B cell (primary cell): ENCODE data around the gene NYAP2. TPM values are rescaled to one million over a fixed set of nuclear protein-coding genes. Genes with fewer than 3 reads are reported as not detected.

ENCODE experiments used
- ATAC-seq: fragments of 200-7000 bp; cut with Tn5 transposase; one replicate; pipeline ENCODE4 v1.10.0; 2021; ENCODE audit warnings: low read depth, mild to moderate bottlenecking, moderate number of reproducible peaks, moderate library complexity
- CTCF ChIA-PET: fragments of 350-600 bp; sonication (Branson Sonifier 250); formaldehyde crosslinking; loops from one replicate; lab custom pipeline; 2021; ENCODE audit warnings: antibody characterized with exemption, inconsistent platforms; lab: Charles Lee
- POLR2A ChIA-PET: fragments of 350-600 bp; sonication (Branson Sonifier 250); formaldehyde crosslinking; loops from one replicate; lab custom pipeline; 2021; ENCODE audit warnings: antibody characterized with exemption; lab: Charles Lee
- DNase-seq: peaks from one replicate; pipeline ENCODE4 v3.0.0; 2013
- H2AFZ ChIP-seq: 2 replicates; pipeline ENCODE4 v1.6.1; 2012; ENCODE audit warnings: mild to moderate bottlenecking, low read depth, low read length; ENCODE audit not compliant: insufficient read depth, poor library complexity, severe bottlenecking
- H3K27ac ChIP-seq, 2 donors: 1 replicate in 1 of 2; 2 replicates in 1 of 2; pipeline ENCODE4 v1.5.1; 2012 to 2013; ENCODE audit warnings: low read length in 2 of 2, mild to moderate bottlenecking in 2 of 2, moderate library complexity in 1 of 2
- H3K27me3 ChIP-seq, 4 experiments: fragments of 200-600 bp in 1 of 4; sonication (generic) in 1 of 4; replicated peaks in 1 of 4; 1 replicate in 2 of 4; 2 replicates in 2 of 4; pipeline versions ENCODE4 v1.6.1 to v1.7.0; 2013 to 2016; ENCODE audit warnings: low read length in 3 of 4, mild to moderate bottlenecking in 2 of 4, mixed read lengths in 1 of 4, moderate library complexity in 1 of 4; ENCODE audit not compliant: insufficient read depth in 4 of 4, control insufficient read depth in 3 of 4; ENCODE audit errors: control extremely low read depth in 1 of 4
- H3K36me3 ChIP-seq, 2 experiments: replicated peaks in 1 of 2; 1 replicate in 1 of 2; 2 replicates in 1 of 2; pipeline versions ENCODE4 v1.6.1 to v1.7.1; 2013; ENCODE audit warnings: low read length in 1 of 2; ENCODE audit not compliant: insufficient read depth in 2 of 2, control insufficient read depth in 1 of 2; ENCODE audit errors: control extremely low read depth in 1 of 2, extremely low read depth in 1 of 2
- H3K4me1 ChIP-seq, 2 donors: fragments of 200-600 bp in 1 of 2; sonication (generic) in 1 of 2; 1 replicate in 1 of 2; 2 replicates in 1 of 2; pipeline versions ENCODE4 v1.5.1 to v1.6.1; 2013 to 2017; ENCODE audit warnings: low read length in 2 of 2; ENCODE audit not compliant: control insufficient read depth in 2 of 2, insufficient read depth in 2 of 2
- H3K4me2 ChIP-seq: replicated peaks from 2 replicates; pipeline ENCODE3; 2012; ENCODE audit warnings: mild to moderate bottlenecking, low read depth, low read length; ENCODE audit not compliant: poor library complexity, severe bottlenecking
- H3K4me3 ChIP-seq, 5 experiments: fragments of 200-600 bp in 1 of 5; sonication (generic) in 1 of 5; 1 replicate in 3 of 5; 2 replicates in 2 of 5; pipeline versions ENCODE4 v1.5.1 to v1.7.0; 2011 to 2016; ENCODE audit warnings: low read length in 4 of 5, mild to moderate bottlenecking in 4 of 5, low read depth in 2 of 5, control low read depth in 1 of 5, moderate library complexity in 1 of 5; ENCODE audit not compliant: insufficient read depth in 1 of 5; ENCODE audit errors: control extremely low read depth in 1 of 5, extremely low read depth in 1 of 5
- H3K79me2 ChIP-seq: fragments of 200-600 bp; sonication (generic); one replicate; pipeline ENCODE4 v1.6.0; 2016; ENCODE audit warnings: low read length; ENCODE audit not compliant: control insufficient read depth, insufficient read depth
- H3K9ac ChIP-seq: fragments of 200-600 bp; sonication (generic); 2 replicates; pipeline ENCODE4 v1.6.1; 2017; ENCODE audit warnings: mild to moderate bottlenecking, low read length, moderate library complexity
- H3K9me3 ChIP-seq, 3 donors: one replicate each; pipeline versions ENCODE4 v1.6.1 to v1.7.1; 2013; ENCODE audit warnings: low read length in 2 of 3; ENCODE audit not compliant: control insufficient read depth in 2 of 3, insufficient read depth in 1 of 3; ENCODE audit errors: control extremely low read depth in 1 of 3
- H4K20me1 ChIP-seq: 2 replicates; pipeline ENCODE4 v1.6.0; 2012; ENCODE audit warnings: mild to moderate bottlenecking, low read length; ENCODE audit not compliant: insufficient read depth, control insufficient read depth, poor library complexity, severe bottlenecking
- H3K27ac Mint-ChIP-seq: one replicate; pipeline ENCODE4 v1.8.0; 2021; ENCODE audit warnings: mixed read lengths
- H3K27me3 Mint-ChIP-seq: one replicate; pipeline ENCODE4 v1.8.0; 2021; ENCODE audit warnings: mixed read lengths
- H3K4me1 Mint-ChIP-seq: one replicate; pipeline ENCODE4 v1.8.0; 2021; ENCODE audit warnings: mixed read lengths
- H3K4me3 Mint-ChIP-seq: one replicate; pipeline ENCODE4 v1.8.0; 2021; ENCODE audit warnings: mixed read lengths
- H3K9me3 Mint-ChIP-seq: one replicate; pipeline ENCODE4 v1.8.0; 2022; ENCODE audit warnings: mixed read lengths; ENCODE audit not compliant: insufficient read depth
- CTCF ChIP-seq: fragments of 200-600 bp; IDR thresholded peaks from one replicate; pipeline ENCODE4 v1.8.0; 2022; ENCODE audit warnings: antibody characterized with exemption, mild to moderate bottlenecking
- EZH2 ChIP-seq: IDR thresholded peaks from 2 replicates; pipeline ENCODE4 v1.6.1; 2012; ENCODE audit warnings: borderline replicate concordance, low read depth, mild to moderate bottlenecking, moderate library complexity, low read length; ENCODE audit not compliant: insufficient read depth, poor library complexity, severe bottlenecking
- WGBS: methylation state at CpG from one replicate; pipeline ENCODE4 v1.1.5; 2013; ENCODE audit warnings: missing lambda C conversion rate; ENCODE audit not compliant: insufficient coverage; 5-methylcytosine and 5-hydroxymethylcytosine counted together
- intact Hi-C: fragments of 100-400 bp; cut with micrococcal nuclease; formaldehyde crosslinking; loops from one replicate; pipeline ENCODE4 v1.10.0; 2022
- polyA plus RNA-seq: library from polyadenylated mRNA; depleted of rRNA; stranded (reverse); fragments of >200 nt; gene quantifications from 2 replicates; pipeline ENCODE4 v1.2.3, GENCODE V29; 2012
- total RNA-seq, 2 donors: library from RNA; stranded (reverse); fragments of 120-200 nt in 1 of 2; gene quantifications; 1 replicate in 1 of 2; 2 replicates in 1 of 2; pipeline versions ENCODE4 v1.2.3 to v1.2.4, GENCODE V29; 2013 to 2022

Gene NYAP2
- total and polyA plus RNA-seq, 2 donors (not counting 1 experiment from before 2014, with no cell fraction given), result 0.12 to 0.17 TPM

DNA sequence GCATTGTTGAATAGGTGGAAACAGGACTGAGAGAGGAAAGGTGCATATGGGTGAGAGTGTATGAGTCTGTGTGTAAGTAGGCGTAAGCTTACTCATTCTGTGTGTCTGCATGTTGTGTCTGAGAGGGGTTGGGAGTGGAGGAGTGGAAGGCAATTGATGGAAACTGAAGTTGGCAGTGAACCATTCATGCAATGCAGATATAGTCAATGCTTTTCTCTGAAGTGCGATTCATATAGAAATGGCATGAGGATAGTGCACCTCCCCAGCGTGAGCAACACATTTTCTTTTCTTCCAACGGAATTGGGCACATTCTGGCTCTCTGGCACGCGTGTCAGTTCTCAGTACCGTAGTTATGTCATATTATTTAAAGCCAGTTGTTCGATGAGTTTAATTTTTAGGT lies 250.5 kb downstream of the NYAP2 start:
- CTCF ChIA-PET, result interaction anchor here (5.4 kb wide), 1 partner anchor 11 kb away, joined by 27 read pairs; no protein-coding TSS in a partner anchor
- H3K4me2 ChIP-seq, result no peak overlapping the region
- no peaks in the 10 kb centered on the region for H3K9me3 Mint-ChIP-seq

More for the DNA sequence above, 250.5 kb downstream of the NYAP2 start:
- WGBS, result 96% methylated on average over 5 of the region's 8 CpGs
- Histone ChIP-seq H3K36me3 (no peaks in the 10 kb centered on the region), H4K20me1 (no peaks in the 10 kb centered on the region), H3K9ac (no peak overlapping the region), H3K79me2 (no peaks in the 10 kb centered on the region), H3K4me3 (no peak overlapping the region), H3K4me1 (no peaks in the 10 kb centered on the region), H2AFZ (no peak overlapping the region), H3K9me3 (peaks cover 0 to under 1% (median 0%) of the 10 kb centered on the region in 3 donors), H3K27ac (no peak overlapping the region), H3K27me3 (peaks cover 0 to 5% (median 1%) of the 10 kb centered on the region in 4 experiments)
- no peak for TF ChIP-seq EZH2
- TF ChIP-seq CTCF, result no peak
- no peak overlapping the region for H3K4me3 Mint-ChIP-seq
- POLR2A ChIA-PET, result no interaction called here
- H3K27ac Mint-ChIP-seq, result no peak overlapping the region
- DNase-seq (no peak), ATAC-seq (no peak)
- peaks cover 4% of the 10 kb centered on the region for H3K27me3 Mint-ChIP-seq
- intact Hi-C loops, result no loop called here
- no peaks in the 10 kb centered on the region for H3K4me1 Mint-ChIP-seq
